ENCODE data around the gene RFTN2.

DNA sequence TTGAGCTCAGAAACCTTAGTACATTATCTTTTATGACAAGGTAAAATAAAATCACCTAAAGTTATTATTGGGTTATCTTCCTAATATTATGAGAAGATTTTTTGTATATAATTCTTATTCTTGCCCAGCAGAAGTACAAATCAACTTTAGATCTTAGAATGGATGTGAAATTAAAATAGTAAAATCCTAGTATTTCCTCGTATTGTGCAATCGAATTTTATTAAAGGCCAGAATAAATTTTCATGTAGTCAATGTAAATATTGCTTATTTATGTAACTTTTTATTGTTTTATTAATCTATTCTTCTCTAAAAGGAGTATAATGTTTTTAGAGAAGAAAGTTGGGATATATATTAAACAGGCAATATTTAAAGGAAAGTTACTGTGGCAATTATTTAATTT is 42.5 kb upstream of the RFTN2 start:
- TF ChIP-seq, protein P1, sequence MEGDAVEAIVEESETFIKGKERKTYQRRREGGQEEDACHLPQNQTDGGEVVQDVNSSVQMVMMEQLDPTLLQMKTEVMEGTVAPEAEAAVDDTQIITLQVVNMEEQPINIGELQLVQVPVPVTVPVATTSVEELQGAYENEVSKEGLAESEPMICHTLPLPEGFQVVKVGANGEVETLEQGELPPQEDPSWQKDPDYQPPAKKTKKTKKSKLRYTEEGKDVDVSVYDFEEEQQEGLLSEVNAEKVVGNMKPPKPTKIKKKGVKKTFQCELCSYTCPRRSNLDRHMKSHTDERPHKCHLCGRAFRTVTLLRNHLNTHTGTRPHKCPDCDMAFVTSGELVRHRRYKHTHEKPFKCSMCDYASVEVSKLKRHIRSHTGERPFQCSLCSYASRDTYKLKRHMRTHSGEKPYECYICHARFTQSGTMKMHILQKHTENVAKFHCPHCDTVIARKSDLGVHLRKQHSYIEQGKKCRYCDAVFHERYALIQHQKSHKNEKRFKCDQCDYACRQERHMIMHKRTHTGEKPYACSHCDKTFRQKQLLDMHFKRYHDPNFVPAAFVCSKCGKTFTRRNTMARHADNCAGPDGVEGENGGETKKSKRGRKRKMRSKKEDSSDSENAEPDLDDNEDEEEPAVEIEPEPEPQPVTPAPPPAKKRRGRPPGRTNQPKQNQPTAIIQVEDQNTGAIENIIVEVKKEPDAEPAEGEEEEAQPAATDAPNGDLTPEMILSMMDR (IDR thresholded peaks at IDR 0.05; ENCODE audit: poor library complexity, severe bottlenecking): no peak
- TF ChIP-seq EP300 (conservative IDR thresholded peaks at IDR 0.05; ENCODE audit: poor library complexity, severe bottlenecking): no peak
- TF ChIP-seq POLR2AphosphoS5 (IDR thresholded peaks at IDR 0.05): no peak
- TF ChIP-seq RAD21 (conservative IDR thresholded peaks at IDR 0.05): no peak

Measured in neural cell (in vitro differentiated cells).